ENCODE data around the gene PLEKHA7. TPM values are rescaled to one million over a fixed set of nuclear protein-coding genes. Genes with fewer than 3 reads are reported as not detected.

The PLEKHA7 gene
- total and polyA plus RNA-seq, 7 donors: 0.74 to 2.6 (median 1.2) TPM

- Histone ChIP-seq H3K4me3 (no peak overlapping the region), H3K27me3 (ENCODE audit: insufficient read depth in 3 of 3, low read length in 2 of 3) (no peaks in the 10 kb centered on the region), H3K27ac (no peak overlapping the region), H3K36me3 (ENCODE audit: insufficient read depth in 1 of 2, low read depth in 1 of 2) (no peaks in the 10 kb centered on the region), H3K4me1 (no peaks in the 10 kb centered on the region), H3K9me3 (no peaks in the 10 kb centered on the region)
- no peak for TF ChIP-seq CTCF (IDR thresholded peaks at IDR 0.05)
- DNase-seq: no peak
- WGBS, 3 donors: 68 to 74% (median 71%) methylated on average over 5 of the region's 5 CpGs
- no peak for ATAC-seq
- intact Hi-C loops (cut with DNase I): no loop called here
These were observed 44.9 kb downstream of the PLEKHA7 start for GRCh38 chr11:16969010-16969999.

- 63 to 78% (median 65%) methylated on average over 2 of the region's 2 CpGs for WGBS, 3 donors
- intact Hi-C loops (cut with DNase I): no loop called here
- H3K27ac ChIP-seq: no peak overlapping the region
- H3K4me1 ChIP-seq: no peaks in the 10 kb centered on the region
- H3K36me3 ChIP-seq (ENCODE audit: insufficient read depth in 1 of 2, low read depth in 1 of 2): no peaks in the 10 kb centered on the region
- DNase-seq (no peak), ATAC-seq (no peak)
- H3K9me3 ChIP-seq: no peaks in the 10 kb centered on the region
- no peak for TF ChIP-seq CTCF (IDR thresholded peaks at IDR 0.05)
- H3K4me3 ChIP-seq: no peak overlapping the region
- no peaks in the 10 kb centered on the region for H3K27me3 ChIP-seq (ENCODE audit: insufficient read depth in 3 of 3, low read length in 2 of 3)
These were observed 46.0 kb downstream of the PLEKHA7 start for GRCh38 chr11:16968196-16968595.

GRCh38 chr11:16966930-16967671 is 47.1 kb downstream of the PLEKHA7 start:
- ATAC-seq: no peak
- intact Hi-C loops (cut with DNase I): no loop called here
- no peak overlapping the region for H3K4me3 ChIP-seq

GRCh38 chr11:16964501-16964900 is 49.7 kb downstream of the PLEKHA7 start:
- Histone ChIP-seq H3K9me3 (no peaks in the 10 kb centered on the region), H3K4me1 (no peaks in the 10 kb centered on the region), H3K27me3 (ENCODE audit: insufficient read depth in 3 of 3, low read length in 2 of 3) (no peaks in the 10 kb centered on the region), H3K36me3 (ENCODE audit: insufficient read depth in 1 of 2, low read depth in 1 of 2) (no peaks in the 10 kb centered on the region), H3K27ac (no peak overlapping the region), H3K4me3 (no peak overlapping the region)
- intact Hi-C loops (cut with DNase I): no loop called here
- ATAC-seq: no peak
- 97% methylated on average over 3 of the region's 3 CpGs for WGBS, 3 donors
- no peak for TF ChIP-seq CTCF (IDR thresholded peaks at IDR 0.05)
- no peak for DNase-seq

More at GRCh38 chr11:16966930-16967671, 47.1 kb downstream of the PLEKHA7 start:
- Histone ChIP-seq H3K27ac (no peak overlapping the region), H3K9me3 (no peaks in the 10 kb centered on the region), H3K27me3 (ENCODE audit: insufficient read depth in 3 of 3, low read length in 2 of 3) (no peaks in the 10 kb centered on the region), H3K36me3 (ENCODE audit: insufficient read depth in 1 of 2, low read depth in 1 of 2) (no peaks in the 10 kb centered on the region), H3K4me1 (no peaks in the 10 kb centered on the region)
- DNase-seq: no peak
- no peak for TF ChIP-seq CTCF (IDR thresholded peaks at IDR 0.05)
- 88 to 92% (median 89%) methylated on average over 6 of the region's 6 CpGs for WGBS, 3 donors
